HG03558 (cell line): ENCODE data around the gene EML4.
"Not testable (repeated sequence)": the region's sequence is repeated elsewhere in the genome, so short reads cannot be mapped to it uniquely, and the experiment has no call there.

ENCODE experiments used
- ATAC-seq: cut with Tn5 transposase; IDR thresholded peaks from one replicate; pipeline ENCODE4 v1.9.1; 2021; ENCODE audit warnings: moderate number of reproducible peaks; ENCODE audit not compliant: unreplicated experiment; ENCODE audit errors: extremely low read depth

Gene EML4

GRCh38 chr2:42170619-42171395 is 1.7 kb downstream of the EML4 start:
- ATAC-seq = no peak

GRCh38 chr2:42171396-42171980 is 2.3 kb downstream of the EML4 start:
- no peak for ATAC-seq

GRCh38 chr2:42172020-42172419 is 2.9 kb downstream of the EML4 start:
- no peak for ATAC-seq

GRCh38 chr2:42172566-42172965 is 3.4 kb downstream of the EML4 start:
- no peak for ATAC-seq

- ATAC-seq = not testable (repeated sequence)
Observed at GRCh38 chr2:42173467-42173866, 4.3 kb downstream of the EML4 start.

- no peak for ATAC-seq
Observed at GRCh38 chr2:42176992-42177738, 8.0 kb downstream of the EML4 start.

GRCh38 chr2:42178335-42178734 is 9.2 kb downstream of the EML4 start:
- no peak for ATAC-seq

GRCh38 chr2:42180300-42180699 is 11.1 kb downstream of the EML4 start:
- ATAC-seq = no peak

GRCh38 chr2:42182654-42183308 is 13.6 kb downstream of the EML4 start:
- no peak for ATAC-seq

- no peak for ATAC-seq
Observed at GRCh38 chr2:42183775-42184174, 14.6 kb downstream of the EML4 start.

GRCh38 chr2:42184346-42184745 is 15.2 kb downstream of the EML4 start:
- ATAC-seq = no peak

- no peak for ATAC-seq
Observed at GRCh38 chr2:42185220-42185921, 16.2 kb downstream of the EML4 start.

- ATAC-seq = no peak
Observed at GRCh38 chr2:42186366-42186765, 17.2 kb downstream of the EML4 start.

GRCh38 chr2:42186945-42187632 is 17.9 kb downstream of the EML4 start:
- ATAC-seq = no peak

- ATAC-seq = no peak
Observed at GRCh38 chr2:42187886-42188285, 18.7 kb downstream of the EML4 start.

- no peak for ATAC-seq
Observed at GRCh38 chr2:42189235-42189566, 20.0 kb downstream of the EML4 start.

- no peak for ATAC-seq
Observed at GRCh38 chr2:42190191-42190590, 21.0 kb downstream of the EML4 start.

GRCh38 chr2:42191285-42192009 is 22.3 kb downstream of the EML4 start:
- no peak for ATAC-seq

- ATAC-seq = no peak
Observed at GRCh38 chr2:42192010-42192373, 22.8 kb downstream of the EML4 start.
